22Rv1 (cell line): ENCODE measurements around the gene VPS37B.

ENCODE experiments used
- CTCF ChIP-seq: fragments of 450-650 bp; IDR thresholded peaks from 2 replicates; pipeline ENCODE4 v1.5.1; 2017; ENCODE audit warnings: mild to moderate bottlenecking
- ZFX ChIP-seq: fragments of 450-650 bp; IDR thresholded peaks from 2 replicates; pipeline ENCODE4 v1.6.1; 2017; ENCODE audit warnings: antibody characterized with exemption, borderline replicate concordance

GRCh38 chr12:122918827-122919226 is 22.9 kb upstream of the VPS37B start:
- TF ChIP-seq CTCF (no peak), ZFX (no peak)
